B cell (primary cell): ENCODE measurements around the gene MAFF. TPM values are rescaled to one million over a fixed set of nuclear protein-coding genes. Genes with fewer than 3 reads are reported as not detected.

ENCODE experiments used
- ATAC-seq: fragments of 200-7000 bp; cut with Tn5 transposase; one replicate; pipeline ENCODE4 v1.10.0; 2021; ENCODE audit warnings: low read depth, mild to moderate bottlenecking, moderate number of reproducible peaks, moderate library complexity
- CTCF ChIA-PET: fragments of 350-600 bp; sonication (Branson Sonifier 250); formaldehyde crosslinking; loops from one replicate; lab custom pipeline; 2021; ENCODE audit warnings: antibody characterized with exemption, inconsistent platforms; lab: Charles Lee
- POLR2A ChIA-PET: fragments of 350-600 bp; sonication (Branson Sonifier 250); formaldehyde crosslinking; loops from one replicate; lab custom pipeline; 2021; ENCODE audit warnings: antibody characterized with exemption; lab: Charles Lee
- DNase-seq: peaks from one replicate; pipeline ENCODE4 v3.0.0; 2013
- H2AFZ ChIP-seq: 2 replicates; pipeline ENCODE4 v1.6.1; 2012; ENCODE audit warnings: mild to moderate bottlenecking, low read depth, low read length; ENCODE audit not compliant: insufficient read depth, poor library complexity, severe bottlenecking
- H3K27ac ChIP-seq, 2 donors: 1 replicate in 1 of 2; 2 replicates in 1 of 2; pipeline ENCODE4 v1.5.1; 2012 to 2013; ENCODE audit warnings: low read length in 2 of 2, mild to moderate bottlenecking in 2 of 2, moderate library complexity in 1 of 2
- H3K27me3 ChIP-seq, 4 experiments: fragments of 200-600 bp in 1 of 4; sonication (generic) in 1 of 4; replicated peaks in 1 of 4; 1 replicate in 2 of 4; 2 replicates in 2 of 4; pipeline versions ENCODE4 v1.6.1 to v1.7.0; 2013 to 2016; ENCODE audit warnings: low read length in 3 of 4, mild to moderate bottlenecking in 2 of 4, mixed read lengths in 1 of 4, moderate library complexity in 1 of 4; ENCODE audit not compliant: insufficient read depth in 4 of 4, control insufficient read depth in 3 of 4; ENCODE audit errors: control extremely low read depth in 1 of 4
- H3K36me3 ChIP-seq, 2 experiments: replicated peaks in 1 of 2; 1 replicate in 1 of 2; 2 replicates in 1 of 2; pipeline versions ENCODE4 v1.6.1 to v1.7.1; 2013; ENCODE audit warnings: low read length in 1 of 2; ENCODE audit not compliant: insufficient read depth in 2 of 2, control insufficient read depth in 1 of 2; ENCODE audit errors: control extremely low read depth in 1 of 2, extremely low read depth in 1 of 2
- H3K4me1 ChIP-seq, 2 donors: fragments of 200-600 bp in 1 of 2; sonication (generic) in 1 of 2; 1 replicate in 1 of 2; 2 replicates in 1 of 2; pipeline versions ENCODE4 v1.5.1 to v1.6.1; 2013 to 2017; ENCODE audit warnings: low read length in 2 of 2; ENCODE audit not compliant: control insufficient read depth in 2 of 2, insufficient read depth in 2 of 2
- H3K4me2 ChIP-seq: replicated peaks from 2 replicates; pipeline ENCODE3; 2012; ENCODE audit warnings: mild to moderate bottlenecking, low read depth, low read length; ENCODE audit not compliant: poor library complexity, severe bottlenecking
- H3K4me3 ChIP-seq, 5 experiments: fragments of 200-600 bp in 1 of 5; sonication (generic) in 1 of 5; 1 replicate in 3 of 5; 2 replicates in 2 of 5; pipeline versions ENCODE4 v1.5.1 to v1.7.0; 2011 to 2016; ENCODE audit warnings: low read length in 4 of 5, mild to moderate bottlenecking in 4 of 5, low read depth in 2 of 5, control low read depth in 1 of 5, moderate library complexity in 1 of 5; ENCODE audit not compliant: insufficient read depth in 1 of 5; ENCODE audit errors: control extremely low read depth in 1 of 5, extremely low read depth in 1 of 5
- H3K79me2 ChIP-seq: fragments of 200-600 bp; sonication (generic); one replicate; pipeline ENCODE4 v1.6.0; 2016; ENCODE audit warnings: low read length; ENCODE audit not compliant: control insufficient read depth, insufficient read depth
- H3K9ac ChIP-seq: fragments of 200-600 bp; sonication (generic); 2 replicates; pipeline ENCODE4 v1.6.1; 2017; ENCODE audit warnings: mild to moderate bottlenecking, low read length, moderate library complexity
- H3K9me3 ChIP-seq, 3 donors: one replicate each; pipeline versions ENCODE4 v1.6.1 to v1.7.1; 2013; ENCODE audit warnings: low read length in 2 of 3; ENCODE audit not compliant: control insufficient read depth in 2 of 3, insufficient read depth in 1 of 3; ENCODE audit errors: control extremely low read depth in 1 of 3
- H4K20me1 ChIP-seq: 2 replicates; pipeline ENCODE4 v1.6.0; 2012; ENCODE audit warnings: mild to moderate bottlenecking, low read length; ENCODE audit not compliant: insufficient read depth, control insufficient read depth, poor library complexity, severe bottlenecking
- H3K27ac Mint-ChIP-seq: one replicate; pipeline ENCODE4 v1.8.0; 2021; ENCODE audit warnings: mixed read lengths
- H3K27me3 Mint-ChIP-seq: one replicate; pipeline ENCODE4 v1.8.0; 2021; ENCODE audit warnings: mixed read lengths
- H3K4me1 Mint-ChIP-seq: one replicate; pipeline ENCODE4 v1.8.0; 2021; ENCODE audit warnings: mixed read lengths
- H3K4me3 Mint-ChIP-seq: one replicate; pipeline ENCODE4 v1.8.0; 2021; ENCODE audit warnings: mixed read lengths
- H3K9me3 Mint-ChIP-seq: one replicate; pipeline ENCODE4 v1.8.0; 2022; ENCODE audit warnings: mixed read lengths; ENCODE audit not compliant: insufficient read depth
- CTCF ChIP-seq: fragments of 200-600 bp; IDR thresholded peaks from one replicate; pipeline ENCODE4 v1.8.0; 2022; ENCODE audit warnings: antibody characterized with exemption, mild to moderate bottlenecking
- EZH2 ChIP-seq: IDR thresholded peaks from 2 replicates; pipeline ENCODE4 v1.6.1; 2012; ENCODE audit warnings: borderline replicate concordance, low read depth, mild to moderate bottlenecking, moderate library complexity, low read length; ENCODE audit not compliant: insufficient read depth, poor library complexity, severe bottlenecking
- WGBS: methylation state at CpG from one replicate; pipeline ENCODE4 v1.1.5; 2013; ENCODE audit warnings: missing lambda C conversion rate; ENCODE audit not compliant: insufficient coverage; 5-methylcytosine and 5-hydroxymethylcytosine counted together
- intact Hi-C: fragments of 100-400 bp; cut with micrococcal nuclease; formaldehyde crosslinking; loops from one replicate; pipeline ENCODE4 v1.10.0; 2022
- polyA plus RNA-seq: library from polyadenylated mRNA; depleted of rRNA; stranded (reverse); fragments of >200 nt; gene quantifications from 2 replicates; pipeline ENCODE4 v1.2.3, GENCODE V29; 2012
- total RNA-seq, 2 donors: library from RNA; stranded (reverse); fragments of 120-200 nt in 1 of 2; gene quantifications; 1 replicate in 1 of 2; 2 replicates in 1 of 2; pipeline versions ENCODE4 v1.2.3 to v1.2.4, GENCODE V29; 2013 to 2022

MAFF gene
- total and polyA plus RNA-seq, 2 donors (not counting 1 experiment from before 2014, with no cell fraction given) = 5.3 to 18.0 TPM

- H3K27ac ChIP-seq = no peak overlapping the region
- H3K4me1 ChIP-seq = peaks cover 5 to 10% of the 10 kb centered on the region in 2 donors
- H2AFZ ChIP-seq = no peak overlapping the region
- DNase-seq (no peak), ATAC-seq (no peak)
- CTCF ChIA-PET = no interaction called here
- H3K4me1 Mint-ChIP-seq = peaks cover 13% of the 10 kb centered on the region
- POLR2A ChIA-PET = interaction anchor here (0.7 kb wide), 1 partner anchor 178 kb away, joined by 3 read pairs; no protein-coding TSS in a partner anchor
- no peak overlapping the region for H3K4me3 Mint-ChIP-seq
- H3K4me2 ChIP-seq = no peak overlapping the region
- H3K27me3 ChIP-seq = no peaks in the 10 kb centered on the region
- no peaks in the 10 kb centered on the region for H3K27me3 Mint-ChIP-seq
- intact Hi-C loops = no loop called here
- no peak for TF ChIP-seq EZH2
- TF ChIP-seq CTCF = no peak
- peaks cover 0 to 7% of the 10 kb centered on the region in 2 experiments for H3K36me3 ChIP-seq
- H4K20me1 ChIP-seq = peaks cover 8% of the 10 kb centered on the region
- no peak overlapping the region for H3K9ac ChIP-seq
- H3K9me3 ChIP-seq = peaks cover 0 to 15% (median 6%) of the 10 kb centered on the region in 3 donors
- no peaks in the 10 kb centered on the region for H3K9me3 Mint-ChIP-seq
- H3K27ac Mint-ChIP-seq = no peak overlapping the region
- H3K79me2 ChIP-seq = peaks cover 7% of the 10 kb centered on the region
- 82% methylated on average over 11 of the region's 13 CpGs for WGBS
- H3K4me3 ChIP-seq = no peak overlapping the region
These were observed 49.0 kb downstream of the MAFF start for GRCh38 chr22:38250643-38251340.

GRCh38 chr22:38251341-38251692, 49.5 kb downstream of the MAFF start:
- no peak overlapping the region for H3K27ac Mint-ChIP-seq
- Histone ChIP-seq H4K20me1 (peaks cover 8% of the 10 kb centered on the region), H3K9me3 (peaks cover 0 to 15% (median 6%) of the 10 kb centered on the region in 3 donors), H3K4me1 (peaks cover 2 to 5% of the 10 kb centered on the region in 2 donors), H3K27me3 (no peaks in the 10 kb centered on the region), H2AFZ (no peak overlapping the region), H3K4me2 (no peak overlapping the region), H3K79me2 (peaks cover 7% of the 10 kb centered on the region), H3K4me3 (no peak overlapping the region), H3K27ac (no peak overlapping the region), H3K36me3 (peaks cover 0 to 4% of the 10 kb centered on the region in 2 experiments), H3K9ac (no peak overlapping the region)
- no peak for TF ChIP-seq EZH2
- TF ChIP-seq CTCF = no peak
- no peak for DNase-seq
- H3K4me1 Mint-ChIP-seq = peaks cover 9% of the 10 kb centered on the region
- POLR2A ChIA-PET = interaction anchor here (0.7 kb wide), 1 partner anchor 18 kb away, joined by 3 read pairs; no protein-coding TSS in a partner anchor
- WGBS = 100% methylated on average over 7 of the region's 7 CpGs
- H3K27me3 Mint-ChIP-seq = no peaks in the 10 kb centered on the region
- no peak overlapping the region for H3K4me3 Mint-ChIP-seq
- intact Hi-C loops = no loop called here
- no peak for ATAC-seq
- H3K9me3 Mint-ChIP-seq = no peaks in the 10 kb centered on the region
- CTCF ChIA-PET = no interaction called here
